IMR-90 (cell line): ENCODE measurements around the gene KANK3. TPM values are rescaled to one million over a fixed set of nuclear protein-coding genes. Genes with fewer than 3 reads are reported as not detected.

ENCODE experiments used
- ATAC-seq: fragments of 200-7000 bp; cut with Tn5 transposase; 2 replicates; pipeline ENCODE4 v1.9.1; 2020; ENCODE audit warnings: low read depth, mild to moderate bottlenecking, moderate library complexity
- BruUV-seq: library from RNA; stranded (reverse); fragments of 400-500 nt; replicated peaks from 2 replicates; lab custom pipeline; 2021; lab: Mats Ljungman, UMichigan
- CTCF ChIA-PET: fragments of 300-600 bp; formaldehyde crosslinking; extraction: SDS; loops from one replicate; lab custom pipeline; 2021; ENCODE audit warnings: antibody characterized with exemption; lab: Yijun Ruan, JAX
- POLR2A ChIA-PET: fragments of 300-600 bp; sonication (Branson Sonifier 250); formaldehyde crosslinking; loops from one replicate; lab custom pipeline; 2022; ENCODE audit warnings: antibody characterized with exemption; ENCODE audit not compliant: unreplicated experiment; lab: Charles Lee
- DNase-seq: peaks from one replicate; pipeline ENCODE4 v3.0.0; 2013
- H2AFZ ChIP-seq: replicated peaks from 2 replicates; pipeline ENCODE3; 2013; ENCODE audit warnings: low read length, mild to moderate bottlenecking; ENCODE audit not compliant: poor library complexity
- H2AK5ac ChIP-seq: 2 replicates; pipeline ENCODE4 v1.6.1; 2013; ENCODE audit warnings: low read depth, low read length, inconsistent platforms
- H2AK9ac ChIP-seq: replicated peaks from 2 replicates; pipeline ENCODE3; 2013; ENCODE audit warnings: mild to moderate bottlenecking, low read depth, low read length, moderate library complexity; ENCODE audit not compliant: poor library complexity
- H2BK120ac ChIP-seq: 2 replicates; pipeline ENCODE4 v1.6.1; 2013; ENCODE audit warnings: low read depth, low read length, inconsistent platforms
- H2BK15ac ChIP-seq: 3 replicates; pipeline ENCODE4 v1.6.1; 2013; ENCODE audit warnings: low read depth, low read length, inconsistent platforms
- H2BK20ac ChIP-seq: 2 replicates; pipeline ENCODE4 v1.6.1; 2013; ENCODE audit warnings: low read depth, mild to moderate bottlenecking, inconsistent platforms, low read length, moderate library complexity
- H2BK5ac ChIP-seq: 2 replicates; pipeline ENCODE4 v1.6.1; 2013; ENCODE audit warnings: mild to moderate bottlenecking, low read depth, low read length, inconsistent platforms; ENCODE audit not compliant: poor library complexity, severe bottlenecking
- H3K14ac ChIP-seq: replicated peaks from 2 replicates; pipeline ENCODE4 v1.6.1; 2013; ENCODE audit warnings: low read depth, low read length, inconsistent platforms
- H3K18ac ChIP-seq: 2 replicates; pipeline ENCODE4 v1.6.1; 2013; ENCODE audit warnings: low read depth, low read length, control low read depth
- H3K23ac ChIP-seq: 2 replicates; pipeline ENCODE4 v1.6.1; 2013; ENCODE audit warnings: low read depth, low read length, inconsistent platforms
- H3K27ac ChIP-seq: 2 replicates; pipeline ENCODE4 v1.5.1; 2013; ENCODE audit warnings: mild to moderate bottlenecking, control low read depth, low read length; ENCODE audit not compliant: insufficient read depth
- H3K27me3 ChIP-seq: 2 replicates; pipeline ENCODE4 v1.6.1; 2013; ENCODE audit warnings: low read length; ENCODE audit not compliant: control insufficient read depth, insufficient read depth
- H3K36me3 ChIP-seq: 2 replicates; pipeline ENCODE4 v1.6.1; 2013; ENCODE audit warnings: low read length, mixed read lengths; ENCODE audit not compliant: control insufficient read depth, insufficient read depth
- H3K4ac ChIP-seq: 2 replicates; pipeline ENCODE4 v1.6.1; 2013; ENCODE audit warnings: low read depth, low read length, inconsistent platforms
- H3K4me1 ChIP-seq: 2 replicates; pipeline ENCODE4 v1.6.1; 2013; ENCODE audit warnings: low read length, mixed read lengths; ENCODE audit not compliant: control insufficient read depth, insufficient read depth
- H3K4me2 ChIP-seq: 2 replicates; pipeline ENCODE4 v1.6.1; 2013; ENCODE audit warnings: low read depth, mild to moderate bottlenecking, control low read depth, low read length, moderate library complexity
- H3K4me3 ChIP-seq: 2 replicates; pipeline ENCODE4 v1.5.1; 2013; ENCODE audit warnings: low read depth, mild to moderate bottlenecking, control low read depth, low read length, moderate library complexity; ENCODE audit not compliant: insufficient read depth
- H3K56ac ChIP-seq: 2 replicates; pipeline ENCODE4 v1.6.1; 2013; ENCODE audit warnings: low read length, inconsistent platforms; ENCODE audit not compliant: insufficient read depth; ENCODE audit errors: extremely low read depth
- H3K79me1 ChIP-seq, 2 experiments: 2 replicates each; pipeline ENCODE4 v1.6.1; 2013; ENCODE audit warnings: low read length in 2 of 2, inconsistent platforms in 1 of 2, low read depth in 1 of 2
- H3K9ac ChIP-seq: 2 replicates; pipeline ENCODE4 v1.6.1; 2013; ENCODE audit warnings: low read depth, low read length, control low read depth
- H3K9me1 ChIP-seq: 2 replicates; pipeline ENCODE4 v1.6.1; 2013; ENCODE audit warnings: low read length, inconsistent platforms; ENCODE audit not compliant: insufficient read depth
- H3K9me3 ChIP-seq: 2 replicates; pipeline ENCODE4 v1.6.1; 2013; ENCODE audit warnings: low read length; ENCODE audit not compliant: control insufficient read depth, insufficient read depth
- H4K20me1 ChIP-seq: 2 replicates; pipeline ENCODE4 v1.6.1; 2013; ENCODE audit warnings: low read length, inconsistent platforms; ENCODE audit not compliant: insufficient read depth
- H4K5ac ChIP-seq: 2 replicates; pipeline ENCODE4 v1.6.1; 2013; ENCODE audit warnings: mild to moderate bottlenecking, low read depth, low read length, control low read depth
- H4K8ac ChIP-seq, 2 experiments: 2 replicates each; pipeline ENCODE4 v1.6.1; 2013; ENCODE audit warnings: low read depth in 2 of 2, low read length in 2 of 2, control low read depth in 1 of 2, inconsistent platforms in 1 of 2
- H4K91ac ChIP-seq: 2 replicates; pipeline ENCODE4 v1.6.1; 2013; ENCODE audit warnings: low read depth, low read length, inconsistent platforms; ENCODE audit not compliant: insufficient read depth
- FOS ChIP-seq: fragments of 150-350 bp; IDR thresholded peaks from 2 replicates; pipeline ENCODE4 v1.6.1; 2016; ENCODE audit warnings: low read depth, low read length
- MAZ ChIP-seq: IDR thresholded peaks from 2 replicates; pipeline ENCODE4 v1.6.1; 2012; ENCODE audit warnings: low read depth, mild to moderate bottlenecking, low read length, improper control_type of control experiment, moderate library complexity, borderline replicate concordance
- NFE2L2 ChIP-seq: fragments of 150-350 bp; IDR thresholded peaks from 2 replicates; pipeline ENCODE4 v1.6.1; 2016; ENCODE audit warnings: low read depth, mild to moderate bottlenecking, low read length
- RAD21 ChIP-seq: IDR thresholded peaks from 2 replicates; pipeline ENCODE4 v1.6.1; 2012; ENCODE audit warnings: low read length, improper control_type of control experiment
- RCOR1 ChIP-seq: IDR thresholded peaks from 2 replicates; pipeline ENCODE4 v1.6.1; 2012; ENCODE audit warnings: mild to moderate bottlenecking, low read length, improper control_type of control experiment; ENCODE audit not compliant: insufficient replicate concordance
- RFX5 ChIP-seq: IDR thresholded peaks from 2 replicates; pipeline ENCODE4 v1.8.0; 2012; ENCODE audit warnings: low read depth, mild to moderate bottlenecking, low read length, moderate library complexity
- WGBS, 2 experiments: methylation state at CpG; one replicate each; pipeline versions ENCODE4 v1.1.5 to v1.1.7; 2013; ENCODE audit warnings: missing lambda C conversion rate in 2 of 2; ENCODE audit not compliant: insufficient read length in 1 of 2; ENCODE audit errors: extremely low coverage in 2 of 2; 5-methylcytosine and 5-hydroxymethylcytosine counted together
- dilution Hi-C: fragments of 300-500 bp; cut with HindIII; formaldehyde crosslinking; loops from one replicate; pipeline ENCODE4 v1.14.3; 2018; ENCODE audit warnings: low sequenced_read_pairs; ENCODE audit not compliant: unreplicated experiment
- in situ Hi-C: fragments of 300-500 bp; cut with MboI; formaldehyde crosslinking; loops from 3 replicates; pipeline ENCODE4 v1.14.3; 2019; ENCODE audit warnings: low sequenced_read_pairs, inconsistent platforms, mixed read lengths
- intact Hi-C: fragments of 100-400 bp; cut with micrococcal nuclease; formaldehyde crosslinking; loops from 2 replicates; pipeline ENCODE4 v1.10.0; 2022
- polyA plus RNA-seq, 3 experiments: library from polyadenylated mRNA; depleted of rRNA; stranded (reverse); fragments of >200 nt; gene quantifications; 2 replicates each; pipeline ENCODE4 v1.2.3, GENCODE V29; 2012; ENCODE audit warnings: low replicate concordance in 1 of 3
- total RNA-seq: library from RNA; depleted of rRNA; stranded (reverse); fragments of >200 nt; gene quantifications from 2 replicates; pipeline ENCODE4 v1.2.3, GENCODE V29; 2012
- TF ChIP-seq, protein P1 (sequence below): conservative IDR thresholded peaks from 2 replicates; pipeline ENCODE4 v1.5.1; 2012; ENCODE audit warnings: mild to moderate bottlenecking, low read depth, low read length, improper control_type of control experiment

KANK3 gene
- total and polyA plus RNA-seq, 2 of the 4 experiments (the other 2 are of a cell fraction) = 0.07 TPM; not detected in 1

DNA sequence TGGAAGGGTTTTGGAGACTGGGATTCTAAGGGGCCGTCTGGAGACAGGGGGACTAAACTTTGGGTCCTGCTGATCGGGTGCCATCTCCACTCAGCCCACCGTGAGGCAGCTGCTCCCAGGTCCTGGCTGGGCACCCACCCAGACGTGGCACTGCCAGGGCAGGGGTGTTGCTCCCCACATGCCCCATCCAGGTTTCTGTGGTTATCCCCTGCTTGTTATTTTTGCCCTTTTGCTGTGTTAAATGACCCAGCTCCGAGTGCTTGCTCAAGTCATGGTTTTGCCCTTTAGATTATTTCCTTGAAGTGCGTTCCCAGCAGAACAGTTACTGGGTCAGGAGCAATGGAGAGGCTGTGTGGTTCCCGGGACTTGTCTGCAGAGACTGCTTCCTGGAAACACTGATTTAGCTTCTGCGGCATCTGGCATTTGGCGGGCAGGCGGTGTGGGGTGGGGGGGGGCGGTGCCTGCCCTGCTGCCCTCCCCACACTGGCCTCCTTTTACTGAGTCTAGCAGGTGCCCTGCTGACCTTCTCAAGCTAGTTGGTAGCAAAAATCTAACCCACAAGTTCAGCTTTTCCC lies 49.0 kb upstream of the KANK3 start:
- H3K4me2 ChIP-seq = no peak overlapping the region
- WGBS, 2 experiments = 85% methylated on average over 4 of the region's 11 CpGs; no CpG with 5 or more reads in 1 of the 2 experiments
- peaks cover 59% of the 10 kb centered on the region for H4K20me1 ChIP-seq

More for the DNA sequence above, 49.0 kb upstream of the KANK3 start:
- peaks cover 28% of the 10 kb centered on the region for H3K9me1 ChIP-seq
- H3K23ac ChIP-seq = no peak overlapping the region
- no peak for TF ChIP-seq RFX5
- TF ChIP-seq, protein P1, sequence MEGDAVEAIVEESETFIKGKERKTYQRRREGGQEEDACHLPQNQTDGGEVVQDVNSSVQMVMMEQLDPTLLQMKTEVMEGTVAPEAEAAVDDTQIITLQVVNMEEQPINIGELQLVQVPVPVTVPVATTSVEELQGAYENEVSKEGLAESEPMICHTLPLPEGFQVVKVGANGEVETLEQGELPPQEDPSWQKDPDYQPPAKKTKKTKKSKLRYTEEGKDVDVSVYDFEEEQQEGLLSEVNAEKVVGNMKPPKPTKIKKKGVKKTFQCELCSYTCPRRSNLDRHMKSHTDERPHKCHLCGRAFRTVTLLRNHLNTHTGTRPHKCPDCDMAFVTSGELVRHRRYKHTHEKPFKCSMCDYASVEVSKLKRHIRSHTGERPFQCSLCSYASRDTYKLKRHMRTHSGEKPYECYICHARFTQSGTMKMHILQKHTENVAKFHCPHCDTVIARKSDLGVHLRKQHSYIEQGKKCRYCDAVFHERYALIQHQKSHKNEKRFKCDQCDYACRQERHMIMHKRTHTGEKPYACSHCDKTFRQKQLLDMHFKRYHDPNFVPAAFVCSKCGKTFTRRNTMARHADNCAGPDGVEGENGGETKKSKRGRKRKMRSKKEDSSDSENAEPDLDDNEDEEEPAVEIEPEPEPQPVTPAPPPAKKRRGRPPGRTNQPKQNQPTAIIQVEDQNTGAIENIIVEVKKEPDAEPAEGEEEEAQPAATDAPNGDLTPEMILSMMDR = no peak
- no peak for TF ChIP-seq MAZ
- no peak for TF ChIP-seq RCOR1
- no peak for TF ChIP-seq NFE2L2
- no peak for TF ChIP-seq RAD21
- no peak for TF ChIP-seq FOS
- intact Hi-C loops (no loop called here), dilution Hi-C loops (no loop called here), in situ Hi-C loops (no loop called here)
- no peak overlapping the region for H3K27ac ChIP-seq
- no peak overlapping the region for H4K5ac ChIP-seq
- no peak overlapping the region for H2BK5ac ChIP-seq
- no peak overlapping the region for H2BK15ac ChIP-seq
- POLR2A ChIA-PET = no interaction called here
- no TSS peak for BruUV-seq
- no peak overlapping the region for H3K18ac ChIP-seq
- no peak overlapping the region for H3K14ac ChIP-seq
- DNase-seq = no peak
- no peak for ATAC-seq
- H3K4me3 ChIP-seq = no peak overlapping the region
- H3K27me3 ChIP-seq = no peaks in the 10 kb centered on the region
- H3K36me3 ChIP-seq = no peaks in the 10 kb centered on the region
- H2BK120ac ChIP-seq = no peak overlapping the region
- no peak overlapping the region for H3K9ac ChIP-seq
- peaks cover 31 to 65% of the 10 kb centered on the region in 2 experiments for H3K79me1 ChIP-seq
- no peak overlapping the region for H4K91ac ChIP-seq
- no peak overlapping the region for H4K8ac ChIP-seq
- CTCF ChIA-PET = no interaction called here
- peaks cover 17% of the 10 kb centered on the region for H3K4me1 ChIP-seq
- H2BK20ac ChIP-seq = no peak overlapping the region
- H2AK9ac ChIP-seq = no peak overlapping the region
- no peak overlapping the region for H2AFZ ChIP-seq
- no peak overlapping the region for H3K4ac ChIP-seq
- no peak overlapping the region for H3K56ac ChIP-seq
- H2AK5ac ChIP-seq = no peak overlapping the region
- no peaks in the 10 kb centered on the region for H3K9me3 ChIP-seq
